ENCODE results near the gene TTC34.
"Not testable (repeated sequence)": the region's sequence is repeated elsewhere in the genome, so short reads cannot be mapped to it uniquely, and the experiment has no call there.

TTC34 gene

GRCh38 chr1:2752503-2752902, 49.0 kb downstream of the TTC34 start:
- not testable (repeated sequence) for H2AFZ ChIP-seq (ENCODE audit: low read depth, low read length); H3K4me2 ChIP-seq (ENCODE audit: insufficient read depth, low read length); H3K9ac ChIP-seq (ENCODE audit: low read depth, low read length); H3K4me3 ChIP-seq (ENCODE audit: low read depth in 1 of 2, low read length in 2 of 2); H3K9me3 ChIP-seq (ENCODE audit: insufficient read depth, low read length, severe bottlenecking); DNase-seq; H3K27ac ChIP-seq (ENCODE audit: low read length); H3K4me1 ChIP-seq (ENCODE audit: insufficient read depth, low read length); H3K27me3 ChIP-seq (ENCODE audit: insufficient read depth, low read length, poor library complexity); H3K79me2 ChIP-seq (ENCODE audit: insufficient read depth, low read length); ATAC-seq (ENCODE audit: insufficient read depth, low read depth); H3K36me3 ChIP-seq (ENCODE audit: insufficient read depth, low read length); H4K20me1 ChIP-seq (ENCODE audit: insufficient read depth, low read length)

GRCh38 chr1:2751866-2752265, 49.6 kb downstream of the TTC34 start:
- not testable (repeated sequence) for H3K4me3 ChIP-seq (ENCODE audit: low read depth in 1 of 2, low read length in 2 of 2); H3K27ac ChIP-seq (ENCODE audit: low read length); H3K27me3 ChIP-seq (ENCODE audit: insufficient read depth, low read length, poor library complexity); H3K4me1 ChIP-seq (ENCODE audit: insufficient read depth, low read length); H2AFZ ChIP-seq (ENCODE audit: low read depth, low read length); H3K9ac ChIP-seq (ENCODE audit: low read depth, low read length); H3K4me2 ChIP-seq (ENCODE audit: insufficient read depth, low read length); H3K9me3 ChIP-seq (ENCODE audit: insufficient read depth, low read length, severe bottlenecking); H3K36me3 ChIP-seq (ENCODE audit: insufficient read depth, low read length); ATAC-seq (ENCODE audit: insufficient read depth, low read depth); DNase-seq; H4K20me1 ChIP-seq (ENCODE audit: insufficient read depth, low read length); H3K79me2 ChIP-seq (ENCODE audit: insufficient read depth, low read length)

- H3K36me3 ChIP-seq (ENCODE audit: insufficient read depth, low read length); H3K79me2 ChIP-seq (ENCODE audit: insufficient read depth, low read length); H3K4me1 ChIP-seq (ENCODE audit: insufficient read depth, low read length); H3K4me3 ChIP-seq (ENCODE audit: low read depth in 1 of 2, low read length in 2 of 2); ATAC-seq (ENCODE audit: insufficient read depth, low read depth); H3K4me2 ChIP-seq (ENCODE audit: insufficient read depth, low read length); H2AFZ ChIP-seq (ENCODE audit: low read depth, low read length); H3K9ac ChIP-seq (ENCODE audit: low read depth, low read length); DNase-seq; H3K27ac ChIP-seq (ENCODE audit: low read length); H3K9me3 ChIP-seq (ENCODE audit: insufficient read depth, low read length, severe bottlenecking); H4K20me1 ChIP-seq (ENCODE audit: insufficient read depth, low read length); H3K27me3 ChIP-seq (ENCODE audit: insufficient read depth, low read length, poor library complexity): not testable (repeated sequence)
These were observed 50.4 kb downstream of the TTC34 start for GRCh38 chr1:2750766-2751730.

- not testable (repeated sequence) for H4K20me1 ChIP-seq (ENCODE audit: insufficient read depth, low read length); H3K9me3 ChIP-seq (ENCODE audit: insufficient read depth, low read length, severe bottlenecking)
These were observed 51.3 kb downstream of the TTC34 start for GRCh38 chr1:2750041-2750680.

GRCh38 chr1:2748626-2749025, 52.9 kb downstream of the TTC34 start:
- not testable (repeated sequence) for H3K79me2 ChIP-seq (ENCODE audit: insufficient read depth, low read length); H3K9ac ChIP-seq (ENCODE audit: low read depth, low read length); H3K9me3 ChIP-seq (ENCODE audit: insufficient read depth, low read length, severe bottlenecking); H3K4me3 ChIP-seq (ENCODE audit: low read depth in 1 of 2, low read length in 2 of 2); H3K27ac ChIP-seq (ENCODE audit: low read length); H3K4me1 ChIP-seq (ENCODE audit: insufficient read depth, low read length); DNase-seq; ATAC-seq (ENCODE audit: insufficient read depth, low read depth); H2AFZ ChIP-seq (ENCODE audit: low read depth, low read length); H3K27me3 ChIP-seq (ENCODE audit: insufficient read depth, low read length, poor library complexity); H4K20me1 ChIP-seq (ENCODE audit: insufficient read depth, low read length); H3K4me2 ChIP-seq (ENCODE audit: insufficient read depth, low read length); H3K36me3 ChIP-seq (ENCODE audit: insufficient read depth, low read length)

More at GRCh38 chr1:2750041-2750680, 51.3 kb downstream of the TTC34 start:
- not testable (repeated sequence) for H3K4me1 ChIP-seq (ENCODE audit: insufficient read depth, low read length); H3K4me3 ChIP-seq (ENCODE audit: low read depth in 1 of 2, low read length in 2 of 2); H3K36me3 ChIP-seq (ENCODE audit: insufficient read depth, low read length); H3K79me2 ChIP-seq (ENCODE audit: insufficient read depth, low read length); H3K9ac ChIP-seq (ENCODE audit: low read depth, low read length); H3K27me3 ChIP-seq (ENCODE audit: insufficient read depth, low read length, poor library complexity); DNase-seq; H2AFZ ChIP-seq (ENCODE audit: low read depth, low read length); H3K27ac ChIP-seq (ENCODE audit: low read length); H3K4me2 ChIP-seq (ENCODE audit: insufficient read depth, low read length); ATAC-seq (ENCODE audit: insufficient read depth, low read depth)

- not testable (repeated sequence) for H3K4me2 ChIP-seq (ENCODE audit: insufficient read depth, low read length); H3K4me1 ChIP-seq (ENCODE audit: insufficient read depth, low read length); H3K4me3 ChIP-seq (ENCODE audit: low read depth in 1 of 2, low read length in 2 of 2); H3K36me3 ChIP-seq (ENCODE audit: insufficient read depth, low read length); H3K9ac ChIP-seq (ENCODE audit: low read depth, low read length); DNase-seq; H2AFZ ChIP-seq (ENCODE audit: low read depth, low read length); H3K27me3 ChIP-seq (ENCODE audit: insufficient read depth, low read length, poor library complexity); H3K79me2 ChIP-seq (ENCODE audit: insufficient read depth, low read length); ATAC-seq (ENCODE audit: insufficient read depth, low read depth); H4K20me1 ChIP-seq (ENCODE audit: insufficient read depth, low read length); H3K27ac ChIP-seq (ENCODE audit: low read length); H3K9me3 ChIP-seq (ENCODE audit: insufficient read depth, low read length, severe bottlenecking)
These were observed 106.7 kb downstream of the TTC34 start for GRCh38 chr1:2694796-2695195.

- H3K9me3 ChIP-seq (ENCODE audit: insufficient read depth, low read length, severe bottlenecking); H3K4me1 ChIP-seq (ENCODE audit: insufficient read depth, low read length); H3K4me2 ChIP-seq (ENCODE audit: insufficient read depth, low read length); H2AFZ ChIP-seq (ENCODE audit: low read depth, low read length); H3K27me3 ChIP-seq (ENCODE audit: insufficient read depth, low read length, poor library complexity); ATAC-seq (ENCODE audit: insufficient read depth, low read depth); H3K27ac ChIP-seq (ENCODE audit: low read length); H3K4me3 ChIP-seq (ENCODE audit: low read depth in 1 of 2, low read length in 2 of 2); H3K9ac ChIP-seq (ENCODE audit: low read depth, low read length); H3K36me3 ChIP-seq (ENCODE audit: insufficient read depth, low read length); H4K20me1 ChIP-seq (ENCODE audit: insufficient read depth, low read length); H3K79me2 ChIP-seq (ENCODE audit: insufficient read depth, low read length); DNase-seq: not testable (repeated sequence)
These were observed 111.3 kb downstream of the TTC34 start for GRCh38 chr1:2690180-2690579.

GRCh38 chr1:2688336-2688665, 113.2 kb downstream of the TTC34 start:
- H3K9me3 ChIP-seq (ENCODE audit: insufficient read depth, low read length, severe bottlenecking); H2AFZ ChIP-seq (ENCODE audit: low read depth, low read length); H3K4me1 ChIP-seq (ENCODE audit: insufficient read depth, low read length); H3K4me2 ChIP-seq (ENCODE audit: insufficient read depth, low read length); H3K36me3 ChIP-seq (ENCODE audit: insufficient read depth, low read length); H3K4me3 ChIP-seq (ENCODE audit: low read depth in 1 of 2, low read length in 2 of 2); H3K27ac ChIP-seq (ENCODE audit: low read length); H3K9ac ChIP-seq (ENCODE audit: low read depth, low read length); DNase-seq; H3K79me2 ChIP-seq (ENCODE audit: insufficient read depth, low read length); ATAC-seq (ENCODE audit: insufficient read depth, low read depth); H3K27me3 ChIP-seq (ENCODE audit: insufficient read depth, low read length, poor library complexity): not testable (repeated sequence)
- peaks cover 11% of the 10 kb centered on the region for H4K20me1 ChIP-seq (ENCODE audit: insufficient read depth, low read length)

Data from DND-41 (cell line).